ENCODE data around the gene MEG3.
A peak's percentile ranks its signal among the peaks of the same experiment; 100 is the strongest.

Gene MEG3

GRCh38 chr14:100857233-100857922 lies 31.5 kb downstream of the MEG3 start:
- peaks cover 24% of the 10 kb centered on the region for H3K27me3 Mint-ChIP-seq (ENCODE audit: low read depth, poor library complexity)
- H3K9me3 Mint-ChIP-seq = no peaks in the 10 kb centered on the region
- H3K4me1 Mint-ChIP-seq = peaks cover 62% of the 10 kb centered on the region
- TF ChIP-seq CTCF (IDR thresholded peaks at IDR 0.05) = no peak
- no peaks in the 10 kb centered on the region for H3K36me3 Mint-ChIP-seq (ENCODE audit: low read depth)
- H3K4me3 Mint-ChIP-seq = no peak overlapping the region
- peak; percentile 30 for DNase-seq
- peak overlapping the region; percentile 87 for H3K27ac Mint-ChIP-seq

- Mint-ChIP-seq H3K36me3 (ENCODE audit: low read depth) (no peaks in the 10 kb centered on the region), H3K27me3 (ENCODE audit: low read depth, poor library complexity) (peaks cover 28% of the 10 kb centered on the region), H3K27ac (no peak overlapping the region), H3K9me3 (no peaks in the 10 kb centered on the region), H3K4me3 (no peak overlapping the region), H3K4me1 (peaks cover 62% of the 10 kb centered on the region)
- TF ChIP-seq CTCF (IDR thresholded peaks at IDR 0.05) = no peak
- DNase-seq = no peak
These were observed 32.3 kb downstream of the MEG3 start for GRCh38 chr14:100857923-100858837.

- no peak for DNase-seq
- Mint-ChIP-seq H3K36me3 (ENCODE audit: low read depth) (no peaks in the 10 kb centered on the region), H3K4me3 (no peak overlapping the region), H3K9me3 (no peaks in the 10 kb centered on the region), H3K27ac (no peak overlapping the region), H3K4me1 (peaks cover 62% of the 10 kb centered on the region), H3K27me3 (ENCODE audit: low read depth, poor library complexity) (peaks cover 28% of the 10 kb centered on the region)
- TF ChIP-seq CTCF (IDR thresholded peaks at IDR 0.05) = no peak
These were observed 32.9 kb downstream of the MEG3 start for GRCh38 chr14:100858838-100859220.

- peaks cover 31% of the 10 kb centered on the region for H3K27me3 Mint-ChIP-seq (ENCODE audit: low read depth, poor library complexity)
- no peak overlapping the region for H3K27ac Mint-ChIP-seq
- H3K9me3 Mint-ChIP-seq = no peaks in the 10 kb centered on the region
- no peak for DNase-seq
- peaks cover 62% of the 10 kb centered on the region for H3K4me1 Mint-ChIP-seq
- H3K36me3 Mint-ChIP-seq (ENCODE audit: low read depth) = no peaks in the 10 kb centered on the region
- no peak for TF ChIP-seq CTCF (IDR thresholded peaks at IDR 0.05)
- no peak overlapping the region for H3K4me3 Mint-ChIP-seq
These were observed 33.9 kb downstream of the MEG3 start for GRCh38 chr14:100859781-100860180.

GRCh38 chr14:100860556-100861187 lies 34.8 kb downstream of the MEG3 start:
- no peak overlapping the region for H3K4me3 Mint-ChIP-seq
- H3K27me3 Mint-ChIP-seq (ENCODE audit: low read depth, poor library complexity) = peaks cover 25% of the 10 kb centered on the region
- no peak for DNase-seq
- H3K4me1 Mint-ChIP-seq = peaks cover 54% of the 10 kb centered on the region
- no peaks in the 10 kb centered on the region for H3K36me3 Mint-ChIP-seq (ENCODE audit: low read depth)
- no peak for TF ChIP-seq CTCF (IDR thresholded peaks at IDR 0.05)
- H3K27ac Mint-ChIP-seq = peak overlapping the region; percentile 66
- no peaks in the 10 kb centered on the region for H3K9me3 Mint-ChIP-seq
